ENCODE data around the gene ABAT.
"Not testable (repeated sequence)": the region's sequence is repeated elsewhere in the genome, so short reads cannot be mapped to it uniquely, and the experiment has no call there.

ABAT gene

GRCh38 chr16:8788578-8789172 lies 114.3 kb downstream of the ABAT start:
- no peak for DNase-seq

- DNase-seq, result no peak
Observed at GRCh38 chr16:8795091-8795490, 120.7 kb downstream of the ABAT start.

GRCh38 chr16:8795818-8796217 lies 121.4 kb downstream of the ABAT start:
- no peak for DNase-seq

GRCh38 chr16:8796469-8797363 lies 122.3 kb downstream of the ABAT start:
- no peak for DNase-seq

- DNase-seq, result peak; percentile 95
Observed at GRCh38 chr16:8797364-8798173, 123.2 kb downstream of the ABAT start, which contains the start of the genes PMM2 and TMEM186. Gene PMM2 (plus strand): TSS chr16:8797839. CDS start chr16:8797883, 44 bp downstream. Gene TMEM186 (minus strand): TSS chr16:8797639. CDS start chr16:8797614, 25 bp downstream.

GRCh38 chr16:8798174-8798527 lies 123.7 kb downstream of the ABAT start:
- DNase-seq, result no peak

GRCh38 chr16:8798535-8799157 lies 124.2 kb downstream of the ABAT start:
- DNase-seq, result no peak

GRCh38 chr16:8801701-8802100 lies 127.3 kb downstream of the ABAT start:
- DNase-seq, result no peak

GRCh38 chr16:8803733-8804132 lies 129.3 kb downstream of the ABAT start:
- not testable (repeated sequence) for DNase-seq

GRCh38 chr16:8804313-8804712 lies 129.9 kb downstream of the ABAT start:
- no peak for DNase-seq

- no peak for DNase-seq
Observed at GRCh38 chr16:8806272-8806983, 132.0 kb downstream of the ABAT start.

GRCh38 chr16:8807189-8807588 lies 132.8 kb downstream of the ABAT start:
- DNase-seq, result no peak

- no peak for DNase-seq
Observed at GRCh38 chr16:8808009-8808408, 133.6 kb downstream of the ABAT start.

GRCh38 chr16:8808613-8809353 lies 134.4 kb downstream of the ABAT start:
- DNase-seq, result no peak

- no peak for DNase-seq
Observed at GRCh38 chr16:8812162-8812843, 137.9 kb downstream of the ABAT start.

GRCh38 chr16:8814095-8814806 lies 139.8 kb downstream of the ABAT start:
- no peak for DNase-seq

GRCh38 chr16:8816967-8817655 lies 142.7 kb downstream of the ABAT start:
- no peak for DNase-seq

GRCh38 chr16:8818504-8819270 lies 144.3 kb downstream of the ABAT start:
- no peak for DNase-seq
